ENCODE results near the gene SORCS2. TPM values are rescaled to one million over a fixed set of nuclear protein-coding genes. Genes with fewer than 3 reads are reported as not detected.

Gene SORCS2
- total RNA-seq, 2 experiments from 2014 or later, result not detected

GRCh38 chr4:7429601-7430078, 237.3 kb downstream of the SORCS2 start:
- DNase-seq, result no peak
- Mint-ChIP-seq H3K4me1 (no peaks in the 10 kb centered on the region), H3K4me3 (no peak overlapping the region), H3K27ac (no peak overlapping the region), H3K27me3 (no peaks in the 10 kb centered on the region), H3K9me3 (no peaks in the 10 kb centered on the region), H3K36me3 (no peaks in the 10 kb centered on the region)

GRCh38 chr4:7430368-7430964, 238.1 kb downstream of the SORCS2 start:
- DNase-seq, result no peak
- Mint-ChIP-seq H3K4me1 (no peaks in the 10 kb centered on the region), H3K27ac (no peak overlapping the region), H3K27me3 (no peaks in the 10 kb centered on the region), H3K36me3 (no peaks in the 10 kb centered on the region), H3K9me3 (no peaks in the 10 kb centered on the region), H3K4me3 (no peak overlapping the region)

- Mint-ChIP-seq H3K9me3 (no peaks in the 10 kb centered on the region), H3K27me3 (no peaks in the 10 kb centered on the region), H3K36me3 (no peaks in the 10 kb centered on the region), H3K4me3 (no peak overlapping the region), H3K4me1 (no peaks in the 10 kb centered on the region), H3K27ac (no peak overlapping the region)
- no peak for DNase-seq
These were observed 238.8 kb downstream of the SORCS2 start for GRCh38 chr4:7430965-7431695.

GRCh38 chr4:7431696-7432530, 239.6 kb downstream of the SORCS2 start:
- DNase-seq, result no peak
- H3K9me3 Mint-ChIP-seq, result no peaks in the 10 kb centered on the region
- H3K36me3 Mint-ChIP-seq, result no peaks in the 10 kb centered on the region
- H3K4me3 Mint-ChIP-seq, result no peak overlapping the region
- no peaks in the 10 kb centered on the region for H3K27me3 Mint-ChIP-seq
- H3K4me1 Mint-ChIP-seq, result no peaks in the 10 kb centered on the region
- H3K27ac Mint-ChIP-seq, result no peak overlapping the region

GRCh38 chr4:7432531-7433375, 240.4 kb downstream of the SORCS2 start:
- no peak overlapping the region for H3K4me3 Mint-ChIP-seq
- H3K27ac Mint-ChIP-seq, result no peak overlapping the region
- H3K4me1 Mint-ChIP-seq, result no peaks in the 10 kb centered on the region

GRCh38 chr4:7433376-7434140, 241.2 kb downstream of the SORCS2 start:
- no peak overlapping the region for H3K27ac Mint-ChIP-seq
- no peaks in the 10 kb centered on the region for H3K36me3 Mint-ChIP-seq
- no peaks in the 10 kb centered on the region for H3K4me1 Mint-ChIP-seq

More at GRCh38 chr4:7432531-7433375, 240.4 kb downstream of the SORCS2 start:
- H3K36me3 Mint-ChIP-seq, result no peaks in the 10 kb centered on the region
- no peaks in the 10 kb centered on the region for H3K27me3 Mint-ChIP-seq
- no peaks in the 10 kb centered on the region for H3K9me3 Mint-ChIP-seq
- DNase-seq, result no peak

GRCh38 chr4:7434141-7434765, 241.9 kb downstream of the SORCS2 start:
- Mint-ChIP-seq H3K9me3 (no peaks in the 10 kb centered on the region), H3K4me3 (no peak overlapping the region), H3K36me3 (no peaks in the 10 kb centered on the region), H3K27ac (no peak overlapping the region), H3K4me1 (no peaks in the 10 kb centered on the region), H3K27me3 (no peaks in the 10 kb centered on the region)
- DNase-seq, result no peak

More at GRCh38 chr4:7433376-7434140, 241.2 kb downstream of the SORCS2 start:
- H3K27me3 Mint-ChIP-seq, result no peaks in the 10 kb centered on the region
- H3K9me3 Mint-ChIP-seq, result no peaks in the 10 kb centered on the region
- H3K4me3 Mint-ChIP-seq, result no peak overlapping the region
- DNase-seq, result no peak

GRCh38 chr4:7434766-7435150, 242.4 kb downstream of the SORCS2 start, which contains the start of gene PSAPL1:
Gene PSAPL1, minus strand, starts transcription at chr4:7434930. Its CDS starts 51 bp downstream, at chr4:7434879.
- no peak within 1 kb of the TSS for H3K27ac Mint-ChIP-seq
- H3K4me3 Mint-ChIP-seq, result no peak within 1 kb of the TSS
- H3K9me3 Mint-ChIP-seq, result no peaks in the 10 kb centered on the region
- no peak for DNase-seq
- no peaks in the 10 kb centered on the region for H3K27me3 Mint-ChIP-seq
- no peaks in the 10 kb centered on the region for H3K4me1 Mint-ChIP-seq
- no peaks in the 10 kb centered on the region for H3K36me3 Mint-ChIP-seq

GRCh38 chr4:7435471-7436061, 243.2 kb downstream of the SORCS2 start:
- H3K9me3 Mint-ChIP-seq, result no peaks in the 10 kb centered on the region
- no peaks in the 10 kb centered on the region for H3K4me1 Mint-ChIP-seq
- no peaks in the 10 kb centered on the region for H3K27me3 Mint-ChIP-seq
- no peak overlapping the region for H3K27ac Mint-ChIP-seq
- DNase-seq, result no peak
- no peaks in the 10 kb centered on the region for H3K36me3 Mint-ChIP-seq
- no peak overlapping the region for H3K4me3 Mint-ChIP-seq

- Mint-ChIP-seq H3K4me1 (no peaks in the 10 kb centered on the region), H3K27me3 (no peaks in the 10 kb centered on the region), H3K36me3 (no peaks in the 10 kb centered on the region), H3K9me3 (no peaks in the 10 kb centered on the region), H3K4me3 (no peak overlapping the region), H3K27ac (no peak overlapping the region)
- DNase-seq, result no peak
These were observed 243.9 kb downstream of the SORCS2 start for GRCh38 chr4:7436256-7436655.

- Mint-ChIP-seq H3K27me3 (peaks cover 5% of the 10 kb centered on the region), H3K4me3 (no peak overlapping the region), H3K9me3 (no peaks in the 10 kb centered on the region), H3K36me3 (no peaks in the 10 kb centered on the region), H3K4me1 (no peaks in the 10 kb centered on the region), H3K27ac (no peak overlapping the region)
- DNase-seq, result no peak
These were observed 247.4 kb downstream of the SORCS2 start for GRCh38 chr4:7439699-7440098.

- peaks cover 11% of the 10 kb centered on the region for H3K27me3 Mint-ChIP-seq
- H3K4me3 Mint-ChIP-seq, result no peak overlapping the region
- no peaks in the 10 kb centered on the region for H3K9me3 Mint-ChIP-seq
- no peaks in the 10 kb centered on the region for H3K36me3 Mint-ChIP-seq
- no peak overlapping the region for H3K27ac Mint-ChIP-seq
- no peaks in the 10 kb centered on the region for H3K4me1 Mint-ChIP-seq
- no peak for DNase-seq
These were observed 248.9 kb downstream of the SORCS2 start for GRCh38 chr4:7441201-7441600.

- Mint-ChIP-seq H3K36me3 (no peaks in the 10 kb centered on the region), H3K27me3 (peaks cover 11% of the 10 kb centered on the region), H3K27ac (no peak overlapping the region), H3K4me3 (no peak overlapping the region), H3K4me1 (no peaks in the 10 kb centered on the region), H3K9me3 (no peaks in the 10 kb centered on the region)
- DNase-seq, result no peak
These were observed 250.3 kb downstream of the SORCS2 start for GRCh38 chr4:7442574-7443162.

Data from activated naive CD8-positive, alpha-beta T cell treated with anti-CD3 and anti-CD28 coated beads for 36 hours (primary cell).